Neural crest cell (in vitro differentiated cells): ENCODE data around the gene MARCKSL1. TPM values are rescaled to one million over a fixed set of nuclear protein-coding genes. Genes with fewer than 3 reads are reported as not detected.

Source experiments
- DNase-seq: peaks from one replicate; pipeline ENCODE4 v3.0.0; 2021; ENCODE audit warnings: low read depth, mixed read lengths, low spot score
- H3K27ac Mint-ChIP-seq: one replicate; pipeline ENCODE4 v1.8.0; 2021; ENCODE audit warnings: mild to moderate bottlenecking, mixed read lengths; ENCODE audit not compliant: unreplicated experiment
- H3K27me3 Mint-ChIP-seq: 2 replicates; pipeline ENCODE4 v1.8.0; 2021; ENCODE audit warnings: low read depth, mild to moderate bottlenecking, mixed read lengths
- H3K36me3 Mint-ChIP-seq: 2 replicates; pipeline ENCODE4 v1.8.0; 2021; ENCODE audit warnings: low read depth, mild to moderate bottlenecking, mixed read lengths
- H3K4me1 Mint-ChIP-seq: 2 replicates; pipeline ENCODE4 v1.8.0; 2021; ENCODE audit warnings: mixed read lengths
- H3K4me3 Mint-ChIP-seq: one replicate; pipeline ENCODE4 v1.8.0; 2021; ENCODE audit warnings: mild to moderate bottlenecking, mixed read lengths
- H3K9me3 Mint-ChIP-seq: 2 replicates; pipeline ENCODE4 v1.8.0; 2021; ENCODE audit warnings: mixed read lengths
- CTCF ChIP-seq: fragments of 200-600 bp; sonication (generic); conservative IDR thresholded peaks from 2 replicates; pipeline ENCODE4 v1.5.0; 2021; ENCODE audit warnings: antibody characterized with exemption, mild to moderate bottlenecking
- total RNA-seq: library from RNA; stranded (reverse); gene quantifications from 2 replicates; pipeline ENCODE4 v1.2.1, GENCODE V29; 2021

Gene MARCKSL1
- total RNA-seq, 1 donor from 2014 or later = 952 TPM

GRCh38 chr1:32334274-32334861 lies 1.7 kb downstream of the MARCKSL1 start:
- peak overlapping the region; percentile 99 for H3K4me3 Mint-ChIP-seq
- H3K27ac Mint-ChIP-seq = peak overlapping the region; percentile 99
- H3K27me3 Mint-ChIP-seq = peaks cover 39% of the 10 kb centered on the region
- DNase-seq = no peak
- peaks cover 58% of the 10 kb centered on the region for H3K4me1 Mint-ChIP-seq
- no peak for TF ChIP-seq CTCF
- H3K9me3 Mint-ChIP-seq = no peaks in the 10 kb centered on the region
- peaks cover 42% of the 10 kb centered on the region for H3K36me3 Mint-ChIP-seq

GRCh38 chr1:32333251-32333963 lies 2.6 kb downstream of the MARCKSL1 start:
- no peak for TF ChIP-seq CTCF
- peaks cover 48% of the 10 kb centered on the region for H3K4me1 Mint-ChIP-seq
- H3K36me3 Mint-ChIP-seq = peaks cover 47% of the 10 kb centered on the region

GRCh38 chr1:32332290-32333079 lies 3.5 kb downstream of the MARCKSL1 start:
- Mint-ChIP-seq H3K36me3 (peaks cover 50% of the 10 kb centered on the region), H3K27ac (peak overlapping the region; percentile 92), H3K9me3 (no peaks in the 10 kb centered on the region), H3K4me1 (peaks cover 39% of the 10 kb centered on the region), H3K4me3 (peak overlapping the region; percentile 99), H3K27me3 (peaks cover 36% of the 10 kb centered on the region)
- DNase-seq = no peak
- TF ChIP-seq CTCF = no peak

More at GRCh38 chr1:32333251-32333963, 2.6 kb downstream of the MARCKSL1 start:
- Mint-ChIP-seq H3K9me3 (no peaks in the 10 kb centered on the region), H3K27me3 (peaks cover 37% of the 10 kb centered on the region), H3K27ac (no peak overlapping the region), H3K4me3 (peak overlapping the region; percentile 99)
- no peak for DNase-seq

- H3K9me3 Mint-ChIP-seq = no peaks in the 10 kb centered on the region
- DNase-seq = no peak
- no peak for TF ChIP-seq CTCF
- peaks cover 50% of the 10 kb centered on the region for H3K36me3 Mint-ChIP-seq
- peak overlapping the region; percentile 99 for H3K4me3 Mint-ChIP-seq
- H3K4me1 Mint-ChIP-seq = peaks cover 33% of the 10 kb centered on the region
- peaks cover 36% of the 10 kb centered on the region for H3K27me3 Mint-ChIP-seq
- peak overlapping the region; percentile 5 for H3K27ac Mint-ChIP-seq
Measured at GRCh38 chr1:32331549-32331948, 4.5 kb downstream of the MARCKSL1 start.

GRCh38 chr1:32330558-32331151 lies 5.4 kb downstream of the MARCKSL1 start:
- no peak for TF ChIP-seq CTCF
- Mint-ChIP-seq H3K4me3 (peak overlapping the region; percentile 99), H3K27ac (no peak overlapping the region), H3K4me1 (peaks cover 32% of the 10 kb centered on the region), H3K27me3 (peaks cover 36% of the 10 kb centered on the region), H3K9me3 (no peaks in the 10 kb centered on the region), H3K36me3 (peaks cover 53% of the 10 kb centered on the region)
- no peak for DNase-seq
